Ovary (tissue), 9 donors: Measurements from ENCODE around the gene CLDN7. TPM values are rescaled to one million over a fixed set of nuclear protein-coding genes. Genes with fewer than 3 reads are reported as not detected.

Experiments
- DNase-seq, 5 donors: peaks; one replicate each; pipeline ENCODE4 v3.0.0-alpha.2; 2019 to 2020
- H3K27ac ChIP-seq, 2 donors: fragments of 200-600 bp; one replicate each; pipeline versions ENCODE4 v1.5.1 to v1.8.0; 2019 to 2022
- H3K27me3 ChIP-seq: fragments of 200-600 bp; one replicate; pipeline ENCODE4 v1.8.0; 2022
- H3K36me3 ChIP-seq: fragments of 200-600 bp; sonication (generic); one replicate; pipeline ENCODE4 v1.5.1; 2019
- H3K4me1 ChIP-seq: one replicate; pipeline ENCODE4 v1.8.1; 2013; ENCODE audit warnings: mild to moderate bottlenecking, moderate library complexity; ENCODE audit not compliant: insufficient read depth
- H3K4me3 ChIP-seq: fragments of 200-600 bp; sonication (generic); one replicate; pipeline ENCODE4 v1.5.1; 2017
- H3K9me3 ChIP-seq, 2 donors: fragments of 200-600 bp in 1 of 2; sonication (generic) in 1 of 2; one replicate each; pipeline versions ENCODE4 v1.5.1 to v1.8.1; 2013 to 2019; ENCODE audit warnings: mild to moderate bottlenecking in 1 of 2, moderate library complexity in 1 of 2
- EP300 ChIP-seq: sonication (generic); formaldehyde crosslinking; IDR thresholded peaks from one replicate; pipeline ENCODE4 v1.6.1; 2017; ENCODE audit warnings: antibody characterized with exemption
- POLR2A ChIP-seq: fragments of 450-650 bp; IDR thresholded peaks from one replicate; pipeline ENCODE4 v1.6.1; 2017; ENCODE audit warnings: antibody characterized with exemption, mild to moderate bottlenecking, moderate library complexity
- WGBS, 3 donors: extraction: QIAGEN DNeasy Blood & Tissue Kit in 1 of 3; methylation state at CpG; one replicate each; pipeline versions ENCODE4 v1.1.5 to v1.1.7; 2013 to 2017; 5-methylcytosine and 5-hydroxymethylcytosine counted together
- intact Hi-C, 4 donors: fragments of 100-400 bp; cut with DNase I; formaldehyde crosslinking; loops; one replicate each; pipeline versions ENCODE4 v1.11.0 to v1.15.1; 2022 to 2023
- polyA plus RNA-seq, 2 donors: library from polyadenylated mRNA; stranded (reverse); fragments of 200-250 nt in 1 of 2; fragments of 350-450 nt in 1 of 2; fragmentation: Illumina TruSeq in 1 of 2; extraction: RNeasy Lipid Tissue Mini Kit (QIAGEN cat#74804) in 1 of 2; gene quantifications; one replicate each; pipeline ENCODE4 v1.2.3, GENCODE V29; 2013 to 2014
- total RNA-seq, 7 donors: library from RNA; depleted of rRNA in 2 of 7; stranded (reverse); fragments of >200 nt in 2 of 7; fragmentation: NEBNext Ultra II Directional in 3 of 7; extraction: Animal tissue kit (Norgen Biotek cat#: 25700) in 3 of 7; gene quantifications; one replicate each; pipeline versions ENCODE4 v1.1.0 to v1.2.4, GENCODE V29; 2016 to 2023
- TF ChIP-seq, protein P1 (sequence below), 3 donors: fragments of 450-650 bp in 2 of 3; fragments of 200-600 bp in 1 of 3; IDR thresholded peaks; one replicate each; pipeline versions ENCODE4 v1.5.1 to v1.8.0; 2016 to 2022; ENCODE audit warnings: antibody characterized with exemption in 3 of 3, mild to moderate bottlenecking in 1 of 3
- donor health status: DM: no; HTN: no; CAD: no; lungs with moderate emphysema.
- donor health status: DM: no; HTN: no; CAD: no.
- donor health status: Bipolar disorder and iron deficiency.
- donor health status: DM: yes; HTN: yes; CAD: no.
- donor health status: DM: no; HTN: no; CAD: no.
- donor health status: DM: yes; HTN: yes; CAD: no.

Gene CLDN7
- total and polyA plus RNA-seq, 9 donors: 0.27 to 102 (median 4.7) TPM; not detected in 1

DNA sequence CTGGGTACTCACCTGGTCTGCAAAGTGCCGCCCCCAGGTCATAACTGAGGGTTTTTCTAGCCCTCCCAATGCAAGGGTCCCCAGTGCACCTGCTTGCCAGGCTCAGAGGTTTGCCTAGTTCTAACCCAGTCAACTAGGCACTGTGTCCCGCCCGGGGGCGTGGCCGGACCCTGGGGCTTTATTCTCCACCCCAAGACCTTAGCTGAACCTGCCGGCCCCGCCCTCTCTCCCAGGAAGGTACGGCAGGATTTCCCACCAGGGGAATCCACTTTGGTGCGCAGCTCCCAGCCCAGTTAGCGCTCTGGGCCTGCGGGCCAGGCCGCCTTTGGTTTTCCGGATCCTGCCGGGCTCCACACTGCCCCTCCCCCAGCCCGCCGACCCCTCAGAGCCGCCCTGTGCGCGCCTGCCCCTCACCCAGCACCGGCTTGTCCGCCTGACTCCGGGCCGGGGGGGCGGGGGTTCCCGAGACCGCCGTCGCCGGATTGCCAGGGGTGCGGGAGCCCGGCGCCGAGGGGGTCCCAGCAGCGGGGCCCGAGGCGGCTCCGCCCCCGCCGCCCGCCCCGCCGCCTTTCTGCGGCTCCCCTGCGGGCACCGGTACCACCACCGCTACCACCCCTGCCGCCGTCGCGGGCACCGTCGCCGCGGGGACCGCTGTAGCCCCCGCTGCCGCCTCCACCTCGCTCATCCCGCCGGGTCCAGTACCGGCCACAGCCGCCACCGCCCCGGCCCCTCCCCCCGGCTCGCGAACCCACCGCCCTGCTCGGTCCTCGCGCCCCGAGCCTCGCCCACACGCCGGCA, 31.7 kb upstream of the CLDN7 start:
- Histone ChIP-seq H3K27me3 (peaks cover 3% of the 10 kb centered on the region), H3K4me1 (peaks cover 9% of the 10 kb centered on the region), H3K27ac (no peak overlapping the region), H3K4me3 (peak overlapping the region; percentile 6), H3K9me3 (no peaks in the 10 kb centered on the region), H3K36me3 (no peaks in the 10 kb centered on the region)
- intact Hi-C loops: loop anchor here in 2 of 4 donors (2.0 to 5.0 kb wide), 2 partner anchors 13 to 252 kb away; partner anchors contain the start of genes SLC16A11 (in 1 of the 2) and SLC2A4 (in 1 of the 2)
- WGBS, 3 donors: 3 to 6% (median 5%) methylated on average over 46 to 75 of the region's 75 CpGs
- DNase-seq: no peak
- TF ChIP-seq, protein P1, sequence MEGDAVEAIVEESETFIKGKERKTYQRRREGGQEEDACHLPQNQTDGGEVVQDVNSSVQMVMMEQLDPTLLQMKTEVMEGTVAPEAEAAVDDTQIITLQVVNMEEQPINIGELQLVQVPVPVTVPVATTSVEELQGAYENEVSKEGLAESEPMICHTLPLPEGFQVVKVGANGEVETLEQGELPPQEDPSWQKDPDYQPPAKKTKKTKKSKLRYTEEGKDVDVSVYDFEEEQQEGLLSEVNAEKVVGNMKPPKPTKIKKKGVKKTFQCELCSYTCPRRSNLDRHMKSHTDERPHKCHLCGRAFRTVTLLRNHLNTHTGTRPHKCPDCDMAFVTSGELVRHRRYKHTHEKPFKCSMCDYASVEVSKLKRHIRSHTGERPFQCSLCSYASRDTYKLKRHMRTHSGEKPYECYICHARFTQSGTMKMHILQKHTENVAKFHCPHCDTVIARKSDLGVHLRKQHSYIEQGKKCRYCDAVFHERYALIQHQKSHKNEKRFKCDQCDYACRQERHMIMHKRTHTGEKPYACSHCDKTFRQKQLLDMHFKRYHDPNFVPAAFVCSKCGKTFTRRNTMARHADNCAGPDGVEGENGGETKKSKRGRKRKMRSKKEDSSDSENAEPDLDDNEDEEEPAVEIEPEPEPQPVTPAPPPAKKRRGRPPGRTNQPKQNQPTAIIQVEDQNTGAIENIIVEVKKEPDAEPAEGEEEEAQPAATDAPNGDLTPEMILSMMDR (IDR thresholded peaks at IDR 0.05): no peak
- TF ChIP-seq EP300: no peak

DNA sequence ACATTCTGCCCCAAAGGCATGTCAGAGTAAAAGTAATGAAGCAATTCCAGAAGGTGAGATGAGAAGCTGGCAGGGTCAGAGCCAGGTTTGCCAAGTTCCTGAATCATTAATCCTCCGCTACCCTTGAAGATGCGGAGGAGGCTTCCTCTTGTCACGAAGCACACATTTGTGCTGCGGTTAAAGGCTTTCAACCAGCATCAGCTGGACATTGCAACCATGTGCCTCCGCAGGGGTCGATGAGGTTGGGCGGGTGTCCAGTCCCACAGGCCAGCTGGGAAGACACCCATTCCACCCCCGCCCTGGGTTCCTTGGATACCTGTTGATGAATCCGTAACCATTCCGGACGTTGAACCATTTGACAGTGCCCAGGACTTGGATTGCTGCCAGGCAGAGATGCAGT, 30.9 kb upstream of the CLDN7 start:
- intact Hi-C loops: loop anchor here in 1 of 4 donors (5.0 kb wide), 1 partner anchor 251 kb away; the partner anchor contains the start of gene SLC16A11
- no peak overlapping the region for H3K27ac ChIP-seq
- peaks cover 9% of the 10 kb centered on the region for H3K4me1 ChIP-seq
- peak in 1 of 5 donors; percentile 58 for DNase-seq
- no peak overlapping the region for H3K4me3 ChIP-seq
- H3K36me3 ChIP-seq: no peaks in the 10 kb centered on the region
- H3K9me3 ChIP-seq: no peaks in the 10 kb centered on the region
- H3K27me3 ChIP-seq: peaks cover 3% of the 10 kb centered on the region
- TF ChIP-seq POLR2A (no peak), EP300 (no peak)
- TF ChIP-seq, protein P1 (IDR thresholded peaks at IDR 0.05): no peak
- 26 to 48% (median 43%) methylated on average over 11 of the region's 11 CpGs for WGBS, 3 donors

DNA sequence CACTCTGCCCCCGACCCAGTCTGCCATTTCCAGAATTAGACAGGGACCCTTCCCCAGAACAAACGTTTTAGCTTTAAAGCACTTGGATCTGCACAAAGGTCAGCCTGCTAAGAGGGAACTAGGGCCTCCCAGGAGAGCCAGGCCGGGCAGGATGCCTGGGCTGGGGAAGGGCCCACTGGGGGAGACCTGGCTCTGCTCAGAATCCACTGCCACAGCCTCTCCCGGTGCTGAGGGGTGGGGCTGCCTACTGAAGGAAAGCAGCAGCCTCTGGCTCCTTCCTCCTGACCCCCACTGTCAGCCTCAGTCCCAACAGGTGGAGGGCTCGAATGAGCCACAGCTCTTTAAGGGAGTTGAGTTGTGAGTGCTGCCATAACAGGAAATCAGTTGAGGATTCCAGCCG, 30.5 kb upstream of the CLDN7 start:
- 16 to 20% (median 19%) methylated on average over 6 of the region's 6 CpGs for WGBS, 3 donors
- H3K27ac ChIP-seq: no peak overlapping the region
- no peak for TF ChIP-seq EP300
- TF ChIP-seq, protein P1 (IDR thresholded peaks at IDR 0.05): no peak
- no peak for TF ChIP-seq POLR2A
- peak in 1 of 5 donors; percentile 73 for DNase-seq
- peaks cover 3% of the 10 kb centered on the region for H3K27me3 ChIP-seq
- H3K4me1 ChIP-seq: peaks cover 9% of the 10 kb centered on the region
- intact Hi-C loops: loop anchor here in 1 of 4 donors (5.0 kb wide), 1 partner anchor 250 kb away; the partner anchor contains the start of gene SLC16A11
- H3K4me3 ChIP-seq: no peak overlapping the region
- no peaks in the 10 kb centered on the region for H3K36me3 ChIP-seq
- H3K9me3 ChIP-seq: no peaks in the 10 kb centered on the region

DNA sequence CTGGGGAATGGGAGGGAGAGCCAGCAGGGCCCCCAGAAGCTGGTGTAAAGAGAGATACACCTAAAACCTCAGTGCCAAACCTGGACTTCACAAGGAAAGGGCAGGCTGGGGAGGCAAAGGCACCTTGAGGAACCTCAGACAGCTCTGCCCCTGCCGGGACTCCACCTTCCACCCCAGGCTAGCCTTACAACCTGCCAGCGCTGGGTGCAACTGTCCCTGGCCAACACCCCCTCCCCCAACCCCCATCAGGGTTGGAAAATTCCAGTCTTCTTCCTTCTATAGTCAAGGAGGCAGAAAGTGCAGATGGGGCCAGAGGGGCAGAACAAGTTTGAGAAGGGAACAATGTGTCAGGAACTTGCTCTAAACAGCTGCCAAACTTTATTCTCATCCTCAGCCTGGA, 29.9 kb upstream of the CLDN7 start:
- H3K4me1 ChIP-seq: peaks cover 9% of the 10 kb centered on the region
- H3K27ac ChIP-seq: no peak overlapping the region
- DNase-seq: no peak
- TF ChIP-seq POLR2A (no peak), EP300 (no peak)
- TF ChIP-seq, protein P1 (IDR thresholded peaks at IDR 0.05): no peak
- intact Hi-C loops: loop anchor here in 1 of 4 donors (5.0 kb wide), 1 partner anchor 250 kb away; the partner anchor contains the start of gene SLC16A11
- 76 to 80% (median 78%) methylated on average over 2 of the region's 2 CpGs for WGBS, 3 donors
- H3K9me3 ChIP-seq: no peaks in the 10 kb centered on the region
- peaks cover 3% of the 10 kb centered on the region for H3K27me3 ChIP-seq
- H3K36me3 ChIP-seq: no peaks in the 10 kb centered on the region
- no peak overlapping the region for H3K4me3 ChIP-seq
